HepG2 (cell line): ENCODE data around the gene FITM1. TPM values are rescaled to one million over a fixed set of nuclear protein-coding genes. Genes with fewer than 3 reads are reported as not detected.

Source experiments
- AGO2 ChIP-seq: fragments of 200-400 bp; formaldehyde crosslinking; optimal IDR thresholded peaks from 2 replicates; pipeline ENCODE3; 2017; ENCODE audit warnings: mild to moderate bottlenecking, low read depth, low read length, moderate library complexity
- ATF3 ChIP-seq: sonication (generic); formaldehyde crosslinking; IDR thresholded peaks from 2 replicates; pipeline ENCODE4 v1.4.0; 2020; ENCODE audit warnings: missing genetic modification reagents
- CBX5 ChIP-seq: sonication (generic); formaldehyde crosslinking; IDR thresholded peaks from 2 replicates; pipeline ENCODE4 v1.4.0; 2020; ENCODE audit warnings: missing genetic modification reagents, borderline replicate concordance
- DNMT1 ChIP-seq: sonication (generic); formaldehyde crosslinking; IDR thresholded peaks from 2 replicates; pipeline ENCODE4 v1.5.1; 2020; ENCODE audit warnings: mild to moderate bottlenecking, missing genetic modification reagents
- DPF2 ChIP-seq: sonication (generic); formaldehyde crosslinking; IDR thresholded peaks from 2 replicates; pipeline ENCODE4 v1.4.0; 2020; ENCODE audit warnings: mild to moderate bottlenecking, low read depth, missing genetic modification reagents, borderline replicate concordance
- ELF4 ChIP-seq: sonication (generic); formaldehyde crosslinking; IDR thresholded peaks from 2 replicates; pipeline ENCODE4 v1.5.0; 2020; ENCODE audit warnings: missing genetic modification reagents, mild to moderate bottlenecking, moderate library complexity, borderline replicate concordance
- FOXK2 ChIP-seq: fragments of 450-650 bp; IDR thresholded peaks from 2 replicates; pipeline ENCODE4 v1.6.1; 2016
- KDM4B ChIP-seq: sonication (generic); formaldehyde crosslinking; IDR thresholded peaks from 2 replicates; pipeline ENCODE4 v1.4.0; 2020; ENCODE audit warnings: missing genetic modification reagents
- MED1 ChIP-seq: sonication (generic); formaldehyde crosslinking; IDR thresholded peaks from 2 replicates; pipeline ENCODE4 v1.4.0; 2020; ENCODE audit warnings: missing genetic modification reagents
- MXD4 ChIP-seq: IDR thresholded peaks from 2 replicates; pipeline ENCODE4 v1.6.1; 2016; ENCODE audit warnings: mild to moderate bottlenecking, missing biosample characterization, missing genetic modification reagents
- NR0B2 ChIP-seq: sonication (generic); formaldehyde crosslinking; IDR thresholded peaks from 2 replicates; pipeline ENCODE4 v1.4.0; 2020; ENCODE audit warnings: mild to moderate bottlenecking, missing genetic modification reagents
- PAF1 ChIP-seq: IDR thresholded peaks from 2 replicates; pipeline ENCODE4 v1.6.1; 2016; ENCODE audit warnings: missing genetic modification reagents, missing compliant biosample characterization
- PHB2 ChIP-seq: fragments of 450-650 bp; IDR thresholded peaks from 2 replicates; pipeline ENCODE4 v1.6.1; 2018; ENCODE audit not compliant: partially characterized antibody
- PRPF4 ChIP-seq: fragments of 200-400 bp; formaldehyde crosslinking; IDR thresholded peaks from 2 replicates; pipeline ENCODE4 v1.6.1; 2016; ENCODE audit warnings: low read length, low read depth; ENCODE audit not compliant: poor library complexity, severe bottlenecking
- SRF ChIP-seq: IDR thresholded peaks from 2 replicates; pipeline ENCODE4 v1.6.1; 2011; ENCODE audit warnings: mild to moderate bottlenecking, low read depth, low read length, moderate library complexity
- SRSF9 ChIP-seq: fragments of 200-400 bp; formaldehyde crosslinking; IDR thresholded peaks from 2 replicates; pipeline ENCODE4 v1.6.1; 2018; ENCODE audit warnings: borderline replicate concordance, mild to moderate bottlenecking, low read depth, low read length; ENCODE audit not compliant: insufficient read depth, poor library complexity, severe bottlenecking
- TMF1 ChIP-seq: sonication (generic); formaldehyde crosslinking; IDR thresholded peaks from 2 replicates; pipeline ENCODE4 v1.8.1; 2022; ENCODE audit warnings: low read depth, missing genetic modification reagents
- polyA plus RNA-seq, 8 experiments: library from polyadenylated mRNA; depleted of rRNA in 3 of 8; stranded (reverse) in 7 of 8; unstranded in 1 of 8; fragments of >200 nt; fragmentation: Illumina TruSeq in 4 of 8; extraction: Trizol in 4 of 8; gene quantifications; 2 replicates each; pipeline versions ENCODE4 v1.2.1 to v1.2.3, GENCODE V29; 2011 to 2016; ENCODE audit warnings: low read depth in 4 of 8, missing spikeins in 1 of 8, mixed read lengths in 1 of 8; ENCODE audit not compliant: insufficient read depth in 1 of 8
- total RNA-seq, 5 experiments: library from RNA; depleted of rRNA; stranded (reverse); fragments of >200 nt; fragmentation: Illumina TruSeq; extraction: Trizol; gene quantifications; 2 replicates each; pipeline ENCODE4 v1.2.3, GENCODE V29; 2016; ENCODE audit warnings: low read depth in 1 of 5
- TF ChIP-seq, protein P1 (sequence below): sonication (generic); formaldehyde crosslinking; IDR thresholded peaks from 2 replicates; pipeline ENCODE4 v1.5.1; 2020; ENCODE audit warnings: mild to moderate bottlenecking, missing genetic modification reagents, moderate library complexity
- TF ChIP-seq, protein P2 (sequence below): sonication (generic); formaldehyde crosslinking; IDR thresholded peaks from 2 replicates; pipeline ENCODE4 v1.4.0; 2020; ENCODE audit warnings: missing genetic modification reagents, borderline replicate concordance
- TF ChIP-seq, protein P3 (sequence below): IDR thresholded peaks from 2 replicates; pipeline ENCODE4 v1.6.1; 2012; ENCODE audit warnings: inconsistent platforms
- TF ChIP-seq, protein P4 (sequence below): sonication (generic); formaldehyde crosslinking; IDR thresholded peaks from 2 replicates; pipeline ENCODE4 v1.5.1; 2020; ENCODE audit warnings: missing genetic modification reagents, mild to moderate bottlenecking, borderline replicate concordance

Gene FITM1
- total and polyA plus RNA-seq, 2 of the 13 experiments (the other 11 are each of a cell fraction or from before 2014, with no cell fraction given), result 2.7 to 5.8 TPM

- TF ChIP-seq, protein P1, sequence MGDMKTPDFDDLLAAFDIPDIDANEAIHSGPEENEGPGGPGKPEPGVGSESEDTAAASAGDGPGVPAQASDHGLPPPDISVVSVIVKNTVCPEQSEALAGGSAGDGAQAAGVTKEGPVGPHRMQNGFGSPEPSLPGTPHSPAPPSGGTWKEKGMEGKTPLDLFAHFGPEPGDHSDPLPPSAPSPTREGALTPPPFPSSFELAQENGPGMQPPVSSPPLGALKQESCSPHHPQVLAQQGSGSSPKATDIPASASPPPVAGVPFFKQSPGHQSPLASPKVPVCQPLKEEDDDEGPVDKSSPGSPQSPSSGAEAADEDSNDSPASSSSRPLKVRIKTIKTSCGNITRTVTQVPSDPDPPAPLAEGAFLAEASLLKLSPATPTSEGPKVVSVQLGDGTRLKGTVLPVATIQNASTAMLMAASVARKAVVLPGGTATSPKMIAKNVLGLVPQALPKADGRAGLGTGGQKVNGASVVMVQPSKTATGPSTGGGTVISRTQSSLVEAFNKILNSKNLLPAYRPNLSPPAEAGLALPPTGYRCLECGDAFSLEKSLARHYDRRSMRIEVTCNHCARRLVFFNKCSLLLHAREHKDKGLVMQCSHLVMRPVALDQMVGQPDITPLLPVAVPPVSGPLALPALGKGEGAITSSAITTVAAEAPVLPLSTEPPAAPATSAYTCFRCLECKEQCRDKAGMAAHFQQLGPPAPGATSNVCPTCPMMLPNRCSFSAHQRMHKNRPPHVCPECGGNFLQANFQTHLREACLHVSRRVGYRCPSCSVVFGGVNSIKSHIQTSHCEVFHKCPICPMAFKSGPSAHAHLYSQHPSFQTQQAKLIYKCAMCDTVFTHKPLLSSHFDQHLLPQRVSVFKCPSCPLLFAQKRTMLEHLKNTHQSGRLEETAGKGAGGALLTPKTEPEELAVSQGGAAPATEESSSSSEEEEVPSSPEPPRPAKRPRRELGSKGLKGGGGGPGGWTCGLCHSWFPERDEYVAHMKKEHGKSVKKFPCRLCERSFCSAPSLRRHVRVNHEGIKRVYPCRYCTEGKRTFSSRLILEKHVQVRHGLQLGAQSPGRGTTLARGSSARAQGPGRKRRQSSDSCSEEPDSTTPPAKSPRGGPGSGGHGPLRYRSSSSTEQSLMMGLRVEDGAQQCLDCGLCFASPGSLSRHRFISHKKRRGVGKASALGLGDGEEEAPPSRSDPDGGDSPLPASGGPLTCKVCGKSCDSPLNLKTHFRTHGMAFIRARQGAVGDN, result peak; percentile 43; the same call in 1 of the 2 replicates
- no peak for TF ChIP-seq SRF
- peak; percentile 42; the same call in 1 of the 2 replicates for TF ChIP-seq MED1
- no peak for TF ChIP-seq DPF2 (CRISPR knock-in tag)
- TF ChIP-seq, protein P2, sequence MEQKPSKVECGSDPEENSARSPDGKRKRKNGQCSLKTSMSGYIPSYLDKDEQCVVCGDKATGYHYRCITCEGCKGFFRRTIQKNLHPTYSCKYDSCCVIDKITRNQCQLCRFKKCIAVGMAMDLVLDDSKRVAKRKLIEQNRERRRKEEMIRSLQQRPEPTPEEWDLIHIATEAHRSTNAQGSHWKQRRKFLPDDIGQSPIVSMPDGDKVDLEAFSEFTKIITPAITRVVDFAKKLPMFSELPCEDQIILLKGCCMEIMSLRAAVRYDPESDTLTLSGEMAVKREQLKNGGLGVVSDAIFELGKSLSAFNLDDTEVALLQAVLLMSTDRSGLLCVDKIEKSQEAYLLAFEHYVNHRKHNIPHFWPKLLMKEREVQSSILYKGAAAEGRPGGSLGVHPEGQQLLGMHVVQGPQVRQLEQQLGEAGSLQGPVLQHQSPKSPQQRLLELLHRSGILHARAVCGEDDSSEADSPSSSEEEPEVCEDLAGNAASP (CRISPR knock-in tag), result no peak
- no peak for TF ChIP-seq MXD4 (CRISPR knock-in tag)
- TF ChIP-seq, protein P3, sequence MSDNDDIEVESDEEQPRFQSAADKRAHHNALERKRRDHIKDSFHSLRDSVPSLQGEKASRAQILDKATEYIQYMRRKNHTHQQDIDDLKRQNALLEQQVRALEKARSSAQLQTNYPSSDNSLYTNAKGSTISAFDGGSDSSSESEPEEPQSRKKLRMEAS, result no peak
- peak; percentile 40 for TF ChIP-seq AGO2
- no peak for TF ChIP-seq FOXK2
- TF ChIP-seq TMF1, result 0 out of 2 replicates have a peak, but pooled peaks have one; percentile 28
- peak; percentile 45; the same call in 1 of the 2 replicates for TF ChIP-seq ATF3 (CRISPR knock-in tag)
- TF ChIP-seq CBX5 (CRISPR knock-in tag), result 0 out of 2 replicates have a peak, but pooled peaks have one; percentile 45
- no peak for TF ChIP-seq SRSF9
- no peak for TF ChIP-seq PHB2
- peak; percentile 98 for TF ChIP-seq PAF1 (CRISPR knock-in tag)
- no peak for TF ChIP-seq ELF4 (CRISPR knock-in tag)
- no peak for TF ChIP-seq DNMT1
- no peak for TF ChIP-seq KDM4B (CRISPR knock-in tag)
- TF ChIP-seq, protein P4, sequence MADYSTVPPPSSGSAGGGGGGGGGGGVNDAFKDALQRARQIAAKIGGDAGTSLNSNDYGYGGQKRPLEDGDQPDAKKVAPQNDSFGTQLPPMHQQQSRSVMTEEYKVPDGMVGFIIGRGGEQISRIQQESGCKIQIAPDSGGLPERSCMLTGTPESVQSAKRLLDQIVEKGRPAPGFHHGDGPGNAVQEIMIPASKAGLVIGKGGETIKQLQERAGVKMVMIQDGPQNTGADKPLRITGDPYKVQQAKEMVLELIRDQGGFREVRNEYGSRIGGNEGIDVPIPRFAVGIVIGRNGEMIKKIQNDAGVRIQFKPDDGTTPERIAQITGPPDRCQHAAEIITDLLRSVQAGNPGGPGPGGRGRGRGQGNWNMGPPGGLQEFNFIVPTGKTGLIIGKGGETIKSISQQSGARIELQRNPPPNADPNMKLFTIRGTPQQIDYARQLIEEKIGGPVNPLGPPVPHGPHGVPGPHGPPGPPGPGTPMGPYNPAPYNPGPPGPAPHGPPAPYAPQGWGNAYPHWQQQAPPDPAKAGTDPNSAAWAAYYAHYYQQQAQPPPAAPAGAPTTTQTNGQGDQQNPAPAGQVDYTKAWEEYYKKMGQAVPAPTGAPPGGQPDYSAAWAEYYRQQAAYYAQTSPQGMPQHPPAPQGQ, result no peak
- TF ChIP-seq PRPF4, result no peak
- peak; percentile 92 for TF ChIP-seq NR0B2 (CRISPR knock-in tag)
These were observed 33.8 kb upstream of the FITM1 start (continued) for GRCh38 chr14:24096545-24097181.
